Panc1 (cell line): ENCODE data around the gene BABAM2. TPM values are rescaled to one million over a fixed set of nuclear protein-coding genes. Genes with fewer than 3 reads are reported as not detected.

ENCODE experiments used
- ATAC-seq: fragments of 200-7000 bp; cut with Tn5 transposase; 2 replicates; pipeline ENCODE4 v1.9.1; 2020; ENCODE audit warnings: mild to moderate bottlenecking, moderate library complexity
- BruUV-seq: library from RNA; stranded (reverse); fragments of 400-500 nt; replicated peaks from 2 replicates; lab custom pipeline; 2021; lab: Mats Ljungman, UMichigan
- CTCF ChIA-PET: fragments of 300-600 bp; sonication (Branson Sonifier 250); formaldehyde crosslinking; loops from one replicate; lab custom pipeline; 2022; ENCODE audit warnings: antibody characterized with exemption; lab: Charles Lee
- POLR2A ChIA-PET: fragments of 300-600 bp; sonication (Branson Sonifier 250); formaldehyde crosslinking; loops from one replicate; lab custom pipeline; 2022; ENCODE audit warnings: antibody characterized with exemption; lab: Charles Lee
- DNase-seq: peaks from one replicate; pipeline ENCODE4 v3.0.0-alpha.2; 2010; ENCODE audit warnings: low read depth, low spot score
- H3K27ac ChIP-seq: 2 replicates; pipeline ENCODE4 v1.5.1; 2011; ENCODE audit warnings: mild to moderate bottlenecking, low read length, inconsistent platforms
- H3K27me3 ChIP-seq: fragments of 200-500 bp; sonication (Bioruptor generic); 2 replicates; pipeline ENCODE4 v1.6.0; 2014; ENCODE audit warnings: low read length, inconsistent platforms; ENCODE audit not compliant: control insufficient read depth, insufficient read depth
- H3K36me3 ChIP-seq: fragments of 200-500 bp; sonication (Bioruptor generic); 2 replicates; pipeline ENCODE4 v1.5.1; 2014; ENCODE audit warnings: inconsistent platforms, mild to moderate bottlenecking, low read length, moderate library complexity; ENCODE audit not compliant: control insufficient read depth, insufficient read depth
- H3K4me1 ChIP-seq: 2 replicates; pipeline ENCODE4 v1.5.1; 2011; ENCODE audit warnings: inconsistent platforms, mild to moderate bottlenecking, low read length, moderate library complexity; ENCODE audit not compliant: control insufficient read depth, insufficient read depth
- H3K4me3 ChIP-seq, 2 experiments: 2 replicates each; pipeline ENCODE4 v1.5.1; 2011 to 2012; ENCODE audit warnings: low read depth in 2 of 2, low read length in 2 of 2, mild to moderate bottlenecking in 2 of 2, inconsistent platforms in 1 of 2, moderate library complexity in 1 of 2
- H3K9me3 ChIP-seq: fragments of 200-500 bp; sonication (Bioruptor generic); 2 replicates; pipeline ENCODE4 v1.5.1; 2014; ENCODE audit warnings: low read depth, mild to moderate bottlenecking, inconsistent platforms, low read length, moderate library complexity; ENCODE audit not compliant: control insufficient read depth, insufficient read depth
- POLR2AphosphoS5 ChIP-seq: IDR thresholded peaks from 2 replicates; pipeline ENCODE4 v1.6.1; 2012; ENCODE audit warnings: mild to moderate bottlenecking, low read depth, low read length, moderate library complexity
- SIN3A ChIP-seq: IDR thresholded peaks from 2 replicates; pipeline ENCODE4 v1.6.1; 2012; ENCODE audit warnings: low read depth, mild to moderate bottlenecking, low read length, moderate library complexity, borderline replicate concordance; ENCODE audit not compliant: insufficient read depth
- TCF7L2 ChIP-seq: IDR thresholded peaks from 2 replicates; pipeline ENCODE4 v1.6.1; 2011; ENCODE audit warnings: mild to moderate bottlenecking, low read depth, low read length, inconsistent platforms
- in situ Hi-C: cut with HindIII; loops from 2 replicates; pipeline ENCODE4 v1.10.0; 2016; ENCODE audit warnings: low sequenced_read_pairs, low pct_unique_long_range_greater_than_20kb
- intact Hi-C: fragments of 100-400 bp; cut with micrococcal nuclease; formaldehyde crosslinking; loops from one replicate; pipeline ENCODE4 v1.10.0; 2022; ENCODE audit not compliant: unreplicated experiment
- total RNA-seq: library from RNA; stranded (reverse); gene quantifications from one replicate; pipeline ENCODE4 v1.2.1, GENCODE V29; 2021; ENCODE audit not compliant: unreplicated experiment
- TF ChIP-seq, protein P1 (sequence below): fragments of 450-650 bp; IDR thresholded peaks from 2 replicates; pipeline ENCODE4 v1.5.1; 2017; ENCODE audit warnings: mild to moderate bottlenecking
- TF ChIP-seq, protein P2 (sequence below), 2 experiments: IDR thresholded peaks; 2 replicates each; pipeline ENCODE4 v1.6.1; 2011 to 2012; ENCODE audit warnings: low read depth in 2 of 2, control low read depth in 1 of 2, low read length in 1 of 2, mild to moderate bottlenecking in 1 of 2, moderate library complexity in 1 of 2; ENCODE audit not compliant: insufficient read depth in 1 of 2

The BABAM2 gene
- total RNA-seq, 1 experiment from 2014 or later = 31.2 TPM

DNA sequence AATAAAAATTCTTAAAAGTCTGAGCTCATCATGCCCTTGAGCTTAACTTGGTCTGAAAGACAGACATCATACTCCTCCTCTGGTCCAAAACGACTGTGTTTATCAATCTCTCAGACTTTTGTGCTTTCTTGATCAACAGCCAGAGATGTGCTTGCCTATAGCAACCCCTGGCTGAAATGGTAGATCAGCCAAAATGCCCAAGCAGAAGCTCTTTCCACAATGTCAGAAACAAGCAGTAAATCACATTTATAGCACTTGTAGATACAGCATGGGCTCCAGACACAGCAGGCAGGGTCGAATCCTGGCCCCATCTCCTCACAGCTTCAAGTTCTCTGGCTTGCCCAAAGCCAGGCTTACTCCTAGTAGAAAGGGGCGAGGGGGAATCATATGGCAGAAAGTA, 391.7 kb downstream of the BABAM2 start:
- intact Hi-C loops (no loop called here), in situ Hi-C loops (no loop called here)
- POLR2A ChIA-PET = interaction anchor here (0.6 kb wide), 1 partner anchor 1055 kb away, joined by 4 read pairs; no protein-coding TSS in a partner anchor
- Histone ChIP-seq H3K27me3 (no peaks in the 10 kb centered on the region), H3K27ac (no peak overlapping the region), H3K4me3 (no peak overlapping the region), H3K9me3 (no peaks in the 10 kb centered on the region), H3K4me1 (peaks cover 6% of the 10 kb centered on the region; the same call in 1 of the 2 replicates), H3K36me3 (no peaks in the 10 kb centered on the region)
- TF ChIP-seq POLR2AphosphoS5 (no peak), TCF7L2 (no peak), SIN3A (no peak)
- TF ChIP-seq, protein P1, sequence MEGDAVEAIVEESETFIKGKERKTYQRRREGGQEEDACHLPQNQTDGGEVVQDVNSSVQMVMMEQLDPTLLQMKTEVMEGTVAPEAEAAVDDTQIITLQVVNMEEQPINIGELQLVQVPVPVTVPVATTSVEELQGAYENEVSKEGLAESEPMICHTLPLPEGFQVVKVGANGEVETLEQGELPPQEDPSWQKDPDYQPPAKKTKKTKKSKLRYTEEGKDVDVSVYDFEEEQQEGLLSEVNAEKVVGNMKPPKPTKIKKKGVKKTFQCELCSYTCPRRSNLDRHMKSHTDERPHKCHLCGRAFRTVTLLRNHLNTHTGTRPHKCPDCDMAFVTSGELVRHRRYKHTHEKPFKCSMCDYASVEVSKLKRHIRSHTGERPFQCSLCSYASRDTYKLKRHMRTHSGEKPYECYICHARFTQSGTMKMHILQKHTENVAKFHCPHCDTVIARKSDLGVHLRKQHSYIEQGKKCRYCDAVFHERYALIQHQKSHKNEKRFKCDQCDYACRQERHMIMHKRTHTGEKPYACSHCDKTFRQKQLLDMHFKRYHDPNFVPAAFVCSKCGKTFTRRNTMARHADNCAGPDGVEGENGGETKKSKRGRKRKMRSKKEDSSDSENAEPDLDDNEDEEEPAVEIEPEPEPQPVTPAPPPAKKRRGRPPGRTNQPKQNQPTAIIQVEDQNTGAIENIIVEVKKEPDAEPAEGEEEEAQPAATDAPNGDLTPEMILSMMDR = no peak
- TF ChIP-seq, protein P2, sequence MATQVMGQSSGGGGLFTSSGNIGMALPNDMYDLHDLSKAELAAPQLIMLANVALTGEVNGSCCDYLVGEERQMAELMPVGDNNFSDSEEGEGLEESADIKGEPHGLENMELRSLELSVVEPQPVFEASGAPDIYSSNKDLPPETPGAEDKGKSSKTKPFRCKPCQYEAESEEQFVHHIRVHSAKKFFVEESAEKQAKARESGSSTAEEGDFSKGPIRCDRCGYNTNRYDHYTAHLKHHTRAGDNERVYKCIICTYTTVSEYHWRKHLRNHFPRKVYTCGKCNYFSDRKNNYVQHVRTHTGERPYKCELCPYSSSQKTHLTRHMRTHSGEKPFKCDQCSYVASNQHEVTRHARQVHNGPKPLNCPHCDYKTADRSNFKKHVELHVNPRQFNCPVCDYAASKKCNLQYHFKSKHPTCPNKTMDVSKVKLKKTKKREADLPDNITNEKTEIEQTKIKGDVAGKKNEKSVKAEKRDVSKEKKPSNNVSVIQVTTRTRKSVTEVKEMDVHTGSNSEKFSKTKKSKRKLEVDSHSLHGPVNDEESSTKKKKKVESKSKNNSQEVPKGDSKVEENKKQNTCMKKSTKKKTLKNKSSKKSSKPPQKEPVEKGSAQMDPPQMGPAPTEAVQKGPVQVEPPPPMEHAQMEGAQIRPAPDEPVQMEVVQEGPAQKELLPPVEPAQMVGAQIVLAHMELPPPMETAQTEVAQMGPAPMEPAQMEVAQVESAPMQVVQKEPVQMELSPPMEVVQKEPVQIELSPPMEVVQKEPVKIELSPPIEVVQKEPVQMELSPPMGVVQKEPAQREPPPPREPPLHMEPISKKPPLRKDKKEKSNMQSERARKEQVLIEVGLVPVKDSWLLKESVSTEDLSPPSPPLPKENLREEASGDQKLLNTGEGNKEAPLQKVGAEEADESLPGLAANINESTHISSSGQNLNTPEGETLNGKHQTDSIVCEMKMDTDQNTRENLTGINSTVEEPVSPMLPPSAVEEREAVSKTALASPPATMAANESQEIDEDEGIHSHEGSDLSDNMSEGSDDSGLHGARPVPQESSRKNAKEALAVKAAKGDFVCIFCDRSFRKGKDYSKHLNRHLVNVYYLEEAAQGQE (IDR thresholded peaks at IDR 0.05; ENCODE audit: insufficient read depth in 1 of 2, low read depth in 2 of 2, low read length in 1 of 2) = no peak
- CTCF ChIA-PET = interaction anchor here (0.6 kb wide), 2 partner anchors 145 to 920 kb away, joined by 4 to 5 read pairs; no protein-coding TSS in a partner anchor
- BruUV-seq = no TSS peak
- DNase-seq = no peak
- ATAC-seq = no peak

DNA sequence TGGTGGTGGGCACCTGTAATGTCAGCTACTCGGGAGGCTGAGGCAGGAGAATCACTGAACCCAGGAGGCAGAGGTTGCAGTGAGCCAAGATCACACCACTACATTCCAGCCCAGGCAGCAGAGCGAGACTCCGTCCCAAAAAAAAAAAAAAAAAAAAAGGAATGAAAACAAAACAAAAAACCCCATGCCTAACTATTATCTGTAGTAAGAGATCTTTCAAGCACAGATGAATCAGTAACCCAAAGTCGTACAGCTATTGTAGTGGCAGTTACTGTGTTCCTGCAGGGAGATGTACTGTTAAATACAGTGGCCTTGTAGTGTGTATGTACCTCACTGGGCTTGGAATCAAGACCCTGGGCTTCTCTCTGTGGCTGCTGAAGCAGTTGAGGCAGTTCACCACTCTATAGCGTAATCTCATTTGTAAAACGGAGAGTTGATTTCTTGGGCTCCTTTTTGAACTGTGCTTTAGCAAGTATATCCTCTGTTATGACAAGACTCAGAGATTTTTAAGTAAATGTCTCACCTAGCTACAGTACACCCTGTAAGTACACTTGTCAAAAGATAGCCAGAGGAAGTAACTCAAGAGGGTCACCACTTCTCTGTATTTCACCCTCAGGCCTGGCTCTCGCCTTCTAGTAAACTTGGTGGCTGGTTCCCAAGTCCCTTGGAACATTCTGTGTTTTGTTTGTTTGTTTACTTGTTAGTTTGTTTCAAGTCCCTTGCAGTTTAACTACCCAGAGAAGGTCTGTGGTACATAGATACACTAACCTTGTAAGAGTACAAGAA, 392.5 kb downstream of the BABAM2 start:
- no peak for TF ChIP-seq SIN3A
- TF ChIP-seq POLR2AphosphoS5 = no peak
- TF ChIP-seq TCF7L2 = no peak
- TF ChIP-seq, protein P2 (IDR thresholded peaks at IDR 0.05; ENCODE audit: insufficient read depth in 1 of 2, low read depth in 2 of 2, low read length in 1 of 2) = no peak
- Histone ChIP-seq H3K4me1 (peaks cover 6% of the 10 kb centered on the region; the same call in 1 of the 2 replicates), H3K36me3 (no peaks in the 10 kb centered on the region), H3K27me3 (no peaks in the 10 kb centered on the region), H3K9me3 (no peaks in the 10 kb centered on the region), H3K4me3 (no peak overlapping the region), H3K27ac (peak overlapping the region; percentile 10)
- in situ Hi-C loops (no loop called here), intact Hi-C loops (no loop called here)
- ChIA-PET CTCF (interaction anchor here (0.6 kb wide), 1 partner anchor 919 kb away, joined by 5 read pairs; no protein-coding TSS in a partner anchor), POLR2A (no interaction called here)
- no TSS peak for BruUV-seq
- DNase-seq = no peak
- no peak for ATAC-seq
